Fibroblast of lung (primary cell): ENCODE data around the gene GDPD2. TPM values are rescaled to one million over a fixed set of nuclear protein-coding genes. Genes with fewer than 3 reads are reported as not detected.

Experiments
- DNase-seq, 2 donors: peaks; one replicate each; pipeline versions ENCODE4 v3.0.0 to v3.0.0-alpha.2; 2010; ENCODE audit warnings: low read depth in 2 of 2
- H2AFZ ChIP-seq: 2 replicates; pipeline ENCODE4 v1.5.1; 2012; ENCODE audit warnings: low read length, control low read depth, inconsistent platforms
- H3K27ac ChIP-seq: 2 replicates; pipeline ENCODE4 v1.5.1; 2011; ENCODE audit warnings: low read length, control low read depth; ENCODE audit not compliant: insufficient read depth
- H3K27me3 ChIP-seq: 2 replicates; pipeline ENCODE4 v1.5.1; 2011; ENCODE audit warnings: mild to moderate bottlenecking, low read length; ENCODE audit not compliant: control insufficient read depth, insufficient read depth
- H3K36me3 ChIP-seq: 2 replicates; pipeline ENCODE4 v1.5.1; 2011; ENCODE audit warnings: low read length; ENCODE audit not compliant: control insufficient read depth, insufficient read depth
- H3K4me1 ChIP-seq: 2 replicates; pipeline ENCODE4 v1.5.1; 2011; ENCODE audit warnings: low read length; ENCODE audit not compliant: control insufficient read depth, insufficient read depth; ENCODE audit errors: extremely low read depth
- H3K4me2 ChIP-seq: 2 replicates; pipeline ENCODE4 v1.5.1; 2011; ENCODE audit warnings: low read length, control low read depth; ENCODE audit not compliant: insufficient read depth; ENCODE audit errors: extremely low read depth
- H3K4me3 ChIP-seq, 4 experiments: fragments of 200-600 bp in 1 of 4; sonication (generic) in 1 of 4; replicated peaks in 1 of 4; 2 replicates each; pipeline ENCODE4 v1.5.1; 2011 to 2016; ENCODE audit warnings: low read length in 4 of 4, low read depth in 3 of 4, mild to moderate bottlenecking in 3 of 4, control low read depth in 2 of 4, inconsistent platforms in 1 of 4, mixed read lengths in 1 of 4; ENCODE audit not compliant: insufficient read depth in 1 of 4; ENCODE audit errors: control extremely low read depth in 1 of 4
- H3K79me2 ChIP-seq: 2 replicates; pipeline ENCODE4 v1.5.1; 2012; ENCODE audit warnings: mild to moderate bottlenecking, low read length, inconsistent platforms; ENCODE audit not compliant: control insufficient read depth, insufficient read depth
- H3K9ac ChIP-seq: 2 replicates; pipeline ENCODE4 v1.5.1; 2011; ENCODE audit warnings: mild to moderate bottlenecking, low read length, control low read depth; ENCODE audit not compliant: insufficient read depth
- H3K9me3 ChIP-seq: 2 replicates; pipeline ENCODE4 v1.5.1; 2012; ENCODE audit warnings: low read depth, low read length; ENCODE audit not compliant: control insufficient read depth, insufficient read depth
- H4K20me1 ChIP-seq: 2 replicates; pipeline ENCODE4 v1.5.1; 2011; ENCODE audit warnings: low read length; ENCODE audit not compliant: control insufficient read depth, insufficient read depth; ENCODE audit errors: extremely low read depth
- CTCF ChIP-seq, 2 donors: IDR thresholded peaks in 1 of 2; conservative IDR thresholded peaks in 1 of 2; 1 replicate in 1 of 2; 2 replicates in 1 of 2; pipeline ENCODE4 v1.5.1; 2011 to 2012; ENCODE audit warnings: low read length in 2 of 2, control low read depth in 1 of 2, inconsistent platforms in 1 of 2, low read depth in 1 of 2, mild to moderate bottlenecking in 1 of 2
- EZH2 ChIP-seq: IDR thresholded peaks from 2 replicates; pipeline ENCODE4 v1.5.1; 2012; ENCODE audit warnings: low read length, control low read depth, mild to moderate bottlenecking; ENCODE audit errors: missing control alignments
- polyA plus RNA-seq, 2 donors: library from polyadenylated mRNA; depleted of rRNA in 1 of 2; stranded (reverse) in 1 of 2; unstranded in 1 of 2; fragments of >200 nt; gene quantifications; 2 replicates each; pipeline ENCODE4 v1.2.1, GENCODE V29; 2011 to 2012; ENCODE audit warnings: missing spikeins in 1 of 2
- total RNA-seq: library from RNA; depleted of rRNA; stranded (reverse); fragments of >200 nt; gene quantifications from 2 replicates; pipeline ENCODE4 v1.2.1, GENCODE V29; 2014

GDPD2 gene
- total and polyA plus RNA-seq, 2 donors (not counting 1 experiment from before 2014, with no cell fraction given): not detected

- peak overlapping the region; percentile 23 for H3K9ac ChIP-seq
- DNase-seq: peak; percentile 21 to 35
These were observed 29.1 kb downstream of the GDPD2 start for GRCh38 chrX:70452143-70452733.

GRCh38 chrX:70453024-70453618, 30.0 kb downstream of the GDPD2 start:
- Histone ChIP-seq H3K36me3 (no peaks in the 10 kb centered on the region), H2AFZ (no peak overlapping the region), H3K4me1 (peaks cover 4% of the 10 kb centered on the region), H3K4me3 (peak overlapping the region; percentile 51 to 62 (median 53)), H3K27ac (no peak overlapping the region), H4K20me1 (no peaks in the 10 kb centered on the region), H3K27me3 (no peaks in the 10 kb centered on the region), H3K4me2 (peak overlapping the region; percentile 82), H3K9ac (no peak overlapping the region), H3K79me2 (no peaks in the 10 kb centered on the region), H3K9me3 (no peaks in the 10 kb centered on the region)
- no peak for DNase-seq
- no peak for TF ChIP-seq CTCF (conservative IDR thresholded peaks at IDR 0.05 in 1 of 2, IDR thresholded peaks at IDR 0.05 in 1 of 2; ENCODE audit: low read depth in 1 of 2, low read length in 2 of 2)
- TF ChIP-seq EZH2: no peak

More at GRCh38 chrX:70452143-70452733, 29.1 kb downstream of the GDPD2 start:
- H3K4me1 ChIP-seq: peaks cover 4% of the 10 kb centered on the region
- H3K4me2 ChIP-seq: peak overlapping the region; percentile 82
- H3K9me3 ChIP-seq: no peaks in the 10 kb centered on the region
- peak overlapping the region; percentile 70 for H2AFZ ChIP-seq
- H3K27me3 ChIP-seq: no peaks in the 10 kb centered on the region
- H3K79me2 ChIP-seq: no peaks in the 10 kb centered on the region
- no peaks in the 10 kb centered on the region for H3K36me3 ChIP-seq
- H4K20me1 ChIP-seq: no peaks in the 10 kb centered on the region
- TF ChIP-seq EZH2: no peak
- peak; percentile 64 to 69 for TF ChIP-seq CTCF (conservative IDR thresholded peaks at IDR 0.05 in 1 of 2, IDR thresholded peaks at IDR 0.05 in 1 of 2; ENCODE audit: low read depth in 1 of 2, low read length in 2 of 2)
- H3K4me3 ChIP-seq: peak overlapping the region; percentile 51 to 62 (median 53)
- H3K27ac ChIP-seq: no peak overlapping the region

- peak overlapping the region; percentile 66 for H3K4me2 ChIP-seq
These were observed 31.6 kb downstream of the GDPD2 start for GRCh38 chrX:70454441-70455365.

More at GRCh38 chrX:70454441-70455365, 31.6 kb downstream of the GDPD2 start:
- Histone ChIP-seq H3K36me3 (no peaks in the 10 kb centered on the region), H3K27ac (no peak overlapping the region), H3K27me3 (no peaks in the 10 kb centered on the region), H3K79me2 (no peaks in the 10 kb centered on the region), H2AFZ (peak overlapping the region; percentile 10), H3K9me3 (no peaks in the 10 kb centered on the region), H3K4me1 (peaks cover 4% of the 10 kb centered on the region), H4K20me1 (no peaks in the 10 kb centered on the region), H3K4me3 (peak overlapping the region; percentile 41 to 62 (median 54)), H3K9ac (peak overlapping the region; percentile 20)
- peak; percentile 43 to 66 for DNase-seq
- no peak for TF ChIP-seq EZH2
- peak; percentile 89 to 92 for TF ChIP-seq CTCF (conservative IDR thresholded peaks at IDR 0.05 in 1 of 2, IDR thresholded peaks at IDR 0.05 in 1 of 2; ENCODE audit: low read depth in 1 of 2, low read length in 2 of 2)
